Measurements from ENCODE around the gene GSTO2. TPM values are rescaled to one million over a fixed set of nuclear protein-coding genes. Genes with fewer than 3 reads are reported as not detected.
"Not testable (repeated sequence)": the region's sequence is repeated elsewhere in the genome, so short reads cannot be mapped to it uniquely, and the experiment has no call there.

The GSTO2 gene
- total and polyA plus RNA-seq, 2 experiments from 2014 or later, result 30.7 to 49.8 TPM

DNA sequence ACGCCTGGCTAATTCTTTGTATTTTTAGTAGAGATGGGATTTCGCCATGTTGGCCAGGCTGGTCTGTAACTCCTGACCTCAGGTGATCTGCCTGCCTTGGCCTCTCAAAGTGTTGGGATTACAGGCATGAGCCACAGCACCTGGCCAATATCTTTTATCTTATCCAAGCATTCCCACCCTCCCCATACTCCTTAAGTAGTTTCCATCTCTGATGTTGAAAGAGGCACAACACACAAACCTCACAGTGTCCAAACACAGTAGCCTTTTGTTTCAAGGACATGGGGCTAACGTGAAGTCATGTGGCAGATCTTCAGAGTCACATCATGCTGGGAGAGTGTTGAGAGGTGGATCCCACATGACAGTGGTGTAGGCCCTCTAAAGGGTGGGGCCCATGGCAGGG, 26.0 kb upstream of the GSTO2 start:
- not testable (repeated sequence) for H3K27ac Mint-ChIP-seq, ATAC-seq

DNA sequence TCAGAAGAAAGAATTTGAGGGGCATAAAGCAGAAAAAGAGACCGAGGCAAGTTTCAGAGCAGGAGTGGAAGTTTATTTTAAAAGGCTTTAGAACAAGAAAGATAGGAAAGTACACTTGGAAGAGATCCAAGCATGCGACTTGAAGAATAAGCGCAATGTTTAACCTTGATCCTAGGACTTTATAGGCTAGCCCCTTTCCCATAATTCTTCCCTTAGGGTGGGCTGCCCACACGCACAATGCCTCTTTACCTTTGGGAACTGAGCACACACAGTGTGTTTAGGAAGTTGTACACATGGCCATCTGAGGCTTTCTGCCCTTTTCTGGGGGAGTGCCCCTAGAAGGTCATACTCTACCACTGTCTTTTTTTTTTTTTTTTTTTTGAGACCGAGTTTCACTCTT, 25.5 kb upstream of the GSTO2 start:
- ATAC-seq (no peak), DNase-seq (ENCODE audit: low spot score) (no peak)
- H3K36me3 Mint-ChIP-seq (ENCODE audit: low read depth), result no peaks in the 10 kb centered on the region
- H3K9me3 Mint-ChIP-seq, result peaks cover 12% of the 10 kb centered on the region; the same call in 2 of the 3 replicates
- H3K4me1 Mint-ChIP-seq, result no peaks in the 10 kb centered on the region
- peaks cover 7% of the 10 kb centered on the region; the same call in 1 of the 2 replicates for H3K9me2 ChIP-seq (ENCODE audit: insufficient read depth)
- H2AFZ ChIP-seq, result no peak overlapping the region
- H3K27ac Mint-ChIP-seq, result no peak overlapping the region
- no peaks in the 10 kb centered on the region for H4K20me1 ChIP-seq (replicated peaks; ENCODE audit: insufficient read depth)
- H3K4me3 ChIP-seq, result no peak overlapping the region
- no peak overlapping the region for H3K4me3 Mint-ChIP-seq
- H3K27me3 Mint-ChIP-seq (ENCODE audit: insufficient read depth, low read depth, poor library complexity), result peaks cover 5% of the 10 kb centered on the region
- H3K4me2 ChIP-seq, result no peak overlapping the region
- no peaks in the 10 kb centered on the region for H3K79me2 ChIP-seq (replicated peaks; ENCODE audit: insufficient read depth)
- no peaks in the 10 kb centered on the region for H3K4me1 ChIP-seq (ENCODE audit: insufficient read depth)
- no peaks in the 10 kb centered on the region for H3K27me3 ChIP-seq (ENCODE audit: insufficient read depth)
- no peaks in the 10 kb centered on the region; the same call in 1 of the 2 replicates for H3K36me3 ChIP-seq (ENCODE audit: insufficient read depth)
- H3K27ac ChIP-seq (ENCODE audit: low read depth), result no peak overlapping the region
- no peaks in the 10 kb centered on the region for H3F3A ChIP-seq (replicated peaks; ENCODE audit: low read depth)
- TF ChIP-seq, protein P1, sequence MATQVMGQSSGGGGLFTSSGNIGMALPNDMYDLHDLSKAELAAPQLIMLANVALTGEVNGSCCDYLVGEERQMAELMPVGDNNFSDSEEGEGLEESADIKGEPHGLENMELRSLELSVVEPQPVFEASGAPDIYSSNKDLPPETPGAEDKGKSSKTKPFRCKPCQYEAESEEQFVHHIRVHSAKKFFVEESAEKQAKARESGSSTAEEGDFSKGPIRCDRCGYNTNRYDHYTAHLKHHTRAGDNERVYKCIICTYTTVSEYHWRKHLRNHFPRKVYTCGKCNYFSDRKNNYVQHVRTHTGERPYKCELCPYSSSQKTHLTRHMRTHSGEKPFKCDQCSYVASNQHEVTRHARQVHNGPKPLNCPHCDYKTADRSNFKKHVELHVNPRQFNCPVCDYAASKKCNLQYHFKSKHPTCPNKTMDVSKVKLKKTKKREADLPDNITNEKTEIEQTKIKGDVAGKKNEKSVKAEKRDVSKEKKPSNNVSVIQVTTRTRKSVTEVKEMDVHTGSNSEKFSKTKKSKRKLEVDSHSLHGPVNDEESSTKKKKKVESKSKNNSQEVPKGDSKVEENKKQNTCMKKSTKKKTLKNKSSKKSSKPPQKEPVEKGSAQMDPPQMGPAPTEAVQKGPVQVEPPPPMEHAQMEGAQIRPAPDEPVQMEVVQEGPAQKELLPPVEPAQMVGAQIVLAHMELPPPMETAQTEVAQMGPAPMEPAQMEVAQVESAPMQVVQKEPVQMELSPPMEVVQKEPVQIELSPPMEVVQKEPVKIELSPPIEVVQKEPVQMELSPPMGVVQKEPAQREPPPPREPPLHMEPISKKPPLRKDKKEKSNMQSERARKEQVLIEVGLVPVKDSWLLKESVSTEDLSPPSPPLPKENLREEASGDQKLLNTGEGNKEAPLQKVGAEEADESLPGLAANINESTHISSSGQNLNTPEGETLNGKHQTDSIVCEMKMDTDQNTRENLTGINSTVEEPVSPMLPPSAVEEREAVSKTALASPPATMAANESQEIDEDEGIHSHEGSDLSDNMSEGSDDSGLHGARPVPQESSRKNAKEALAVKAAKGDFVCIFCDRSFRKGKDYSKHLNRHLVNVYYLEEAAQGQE (IDR thresholded peaks at IDR 0.05; ENCODE audit: unreplicated experiment), result no peak
- TF ChIP-seq EZH2 (IDR thresholded peaks at IDR 0.05; ENCODE audit: low read depth, unreplicated experiment), result no peak
- no peak for TF ChIP-seq NANOG (IDR thresholded peaks at IDR 0.05; ENCODE audit: borderline replicate concordance)
- no peak for TF ChIP-seq ZNF114 (CRISPR knock-in tag; IDR thresholded peaks at IDR 0.05)
- TF ChIP-seq, protein P2, sequence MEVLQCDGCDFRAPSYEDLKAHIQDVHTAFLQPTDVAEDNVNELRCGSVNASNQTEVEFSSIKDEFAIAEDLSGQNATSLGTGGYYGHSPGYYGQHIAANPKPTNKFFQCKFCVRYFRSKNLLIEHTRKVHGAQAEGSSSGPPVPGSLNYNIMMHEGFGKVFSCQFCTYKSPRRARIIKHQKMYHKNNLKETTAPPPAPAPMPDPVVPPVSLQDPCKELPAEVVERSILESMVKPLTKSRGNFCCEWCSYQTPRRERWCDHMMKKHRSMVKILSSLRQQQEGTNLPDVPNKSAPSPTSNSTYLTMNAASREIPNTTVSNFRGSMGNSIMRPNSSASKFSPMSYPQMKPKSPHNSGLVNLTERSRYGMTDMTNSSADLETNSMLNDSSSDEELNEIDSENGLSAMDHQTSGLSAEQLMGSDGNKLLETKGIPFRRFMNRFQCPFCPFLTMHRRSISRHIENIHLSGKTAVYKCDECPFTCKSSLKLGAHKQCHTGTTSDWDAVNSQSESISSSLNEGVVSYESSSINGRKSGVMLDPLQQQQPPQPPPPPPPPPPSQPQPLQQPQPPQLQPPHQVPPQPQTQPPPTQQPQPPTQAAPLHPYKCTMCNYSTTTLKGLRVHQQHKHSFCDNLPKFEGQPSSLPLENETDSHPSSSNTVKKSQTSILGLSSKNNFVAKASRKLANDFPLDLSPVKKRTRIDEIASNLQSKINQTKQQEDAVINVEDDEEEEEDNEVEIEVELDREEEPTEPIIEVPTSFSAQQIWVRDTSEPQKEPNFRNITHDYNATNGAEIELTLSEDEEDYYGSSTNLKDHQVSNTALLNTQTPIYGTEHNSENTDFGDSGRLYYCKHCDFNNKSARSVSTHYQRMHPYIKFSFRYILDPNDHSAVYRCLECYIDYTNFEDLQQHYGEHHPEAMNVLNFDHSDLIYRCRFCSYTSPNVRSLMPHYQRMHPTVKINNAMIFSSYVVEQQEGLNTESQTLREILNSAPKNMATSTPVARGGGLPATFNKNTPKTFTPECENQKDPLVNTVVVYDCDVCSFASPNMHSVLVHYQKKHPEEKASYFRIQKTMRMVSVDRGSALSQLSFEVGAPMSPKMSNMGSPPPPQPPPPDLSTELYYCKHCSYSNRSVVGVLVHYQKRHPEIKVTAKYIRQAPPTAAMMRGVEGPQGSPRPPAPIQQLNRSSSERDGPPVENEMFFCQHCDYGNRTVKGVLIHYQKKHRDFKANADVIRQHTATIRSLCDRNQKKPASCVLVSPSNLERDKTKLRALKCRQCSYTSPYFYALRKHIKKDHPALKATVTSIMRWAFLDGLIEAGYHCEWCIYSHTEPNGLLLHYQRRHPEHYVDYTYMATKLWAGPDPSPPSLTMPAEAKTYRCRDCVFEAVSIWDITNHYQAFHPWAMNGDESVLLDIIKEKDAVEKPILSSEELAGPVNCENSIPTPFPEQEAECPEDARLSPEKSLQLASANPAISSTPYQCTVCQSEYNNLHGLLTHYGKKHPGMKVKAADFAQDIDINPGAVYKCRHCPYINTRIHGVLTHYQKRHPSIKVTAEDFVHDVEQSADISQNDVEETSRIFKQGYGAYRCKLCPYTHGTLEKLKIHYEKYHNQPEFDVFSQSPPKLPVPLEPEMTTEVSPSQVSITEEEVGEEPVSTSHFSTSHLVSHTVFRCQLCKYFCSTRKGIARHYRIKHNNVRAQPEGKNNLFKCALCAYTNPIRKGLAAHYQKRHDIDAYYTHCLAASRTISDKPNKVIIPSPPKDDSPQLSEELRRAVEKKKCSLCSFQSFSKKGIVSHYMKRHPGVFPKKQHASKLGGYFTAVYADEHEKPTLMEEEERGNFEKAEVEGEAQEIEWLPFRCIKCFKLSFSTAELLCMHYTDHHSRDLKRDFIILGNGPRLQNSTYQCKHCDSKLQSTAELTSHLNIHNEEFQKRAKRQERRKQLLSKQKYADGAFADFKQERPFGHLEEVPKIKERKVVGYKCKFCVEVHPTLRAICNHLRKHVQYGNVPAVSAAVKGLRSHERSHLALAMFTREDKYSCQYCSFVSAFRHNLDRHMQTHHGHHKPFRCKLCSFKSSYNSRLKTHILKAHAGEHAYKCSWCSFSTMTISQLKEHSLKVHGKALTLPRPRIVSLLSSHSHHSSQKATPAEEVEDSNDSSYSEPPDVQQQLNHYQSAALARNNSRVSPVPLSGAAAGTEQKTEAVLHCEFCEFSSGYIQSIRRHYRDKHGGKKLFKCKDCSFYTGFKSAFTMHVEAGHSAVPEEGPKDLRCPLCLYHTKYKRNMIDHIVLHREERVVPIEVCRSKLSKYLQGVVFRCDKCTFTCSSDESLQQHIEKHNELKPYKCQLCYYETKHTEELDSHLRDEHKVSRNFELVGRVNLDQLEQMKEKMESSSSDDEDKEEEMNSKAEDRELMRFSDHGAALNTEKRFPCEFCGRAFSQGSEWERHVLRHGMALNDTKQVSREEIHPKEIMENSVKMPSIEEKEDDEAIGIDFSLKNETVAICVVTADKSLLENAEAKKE (CRISPR knock-in tag; IDR thresholded peaks at IDR 0.05), result no peak
- TF ChIP-seq, protein P3, sequence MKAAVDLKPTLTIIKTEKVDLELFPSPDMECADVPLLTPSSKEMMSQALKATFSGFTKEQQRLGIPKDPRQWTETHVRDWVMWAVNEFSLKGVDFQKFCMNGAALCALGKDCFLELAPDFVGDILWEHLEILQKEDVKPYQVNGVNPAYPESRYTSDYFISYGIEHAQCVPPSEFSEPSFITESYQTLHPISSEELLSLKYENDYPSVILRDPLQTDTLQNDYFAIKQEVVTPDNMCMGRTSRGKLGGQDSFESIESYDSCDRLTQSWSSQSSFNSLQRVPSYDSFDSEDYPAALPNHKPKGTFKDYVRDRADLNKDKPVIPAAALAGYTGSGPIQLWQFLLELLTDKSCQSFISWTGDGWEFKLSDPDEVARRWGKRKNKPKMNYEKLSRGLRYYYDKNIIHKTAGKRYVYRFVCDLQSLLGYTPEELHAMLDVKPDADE (IDR thresholded peaks at IDR 0.05), result no peak
- no peak for TF ChIP-seq EZH2phosphoT487 (IDR thresholded peaks at IDR 0.05; ENCODE audit: unreplicated experiment)
- TF ChIP-seq CREB1 (CRISPR knock-in tag; IDR thresholded peaks at IDR 0.05; ENCODE audit: low read depth), result no peak
- TF ChIP-seq, protein P4, sequence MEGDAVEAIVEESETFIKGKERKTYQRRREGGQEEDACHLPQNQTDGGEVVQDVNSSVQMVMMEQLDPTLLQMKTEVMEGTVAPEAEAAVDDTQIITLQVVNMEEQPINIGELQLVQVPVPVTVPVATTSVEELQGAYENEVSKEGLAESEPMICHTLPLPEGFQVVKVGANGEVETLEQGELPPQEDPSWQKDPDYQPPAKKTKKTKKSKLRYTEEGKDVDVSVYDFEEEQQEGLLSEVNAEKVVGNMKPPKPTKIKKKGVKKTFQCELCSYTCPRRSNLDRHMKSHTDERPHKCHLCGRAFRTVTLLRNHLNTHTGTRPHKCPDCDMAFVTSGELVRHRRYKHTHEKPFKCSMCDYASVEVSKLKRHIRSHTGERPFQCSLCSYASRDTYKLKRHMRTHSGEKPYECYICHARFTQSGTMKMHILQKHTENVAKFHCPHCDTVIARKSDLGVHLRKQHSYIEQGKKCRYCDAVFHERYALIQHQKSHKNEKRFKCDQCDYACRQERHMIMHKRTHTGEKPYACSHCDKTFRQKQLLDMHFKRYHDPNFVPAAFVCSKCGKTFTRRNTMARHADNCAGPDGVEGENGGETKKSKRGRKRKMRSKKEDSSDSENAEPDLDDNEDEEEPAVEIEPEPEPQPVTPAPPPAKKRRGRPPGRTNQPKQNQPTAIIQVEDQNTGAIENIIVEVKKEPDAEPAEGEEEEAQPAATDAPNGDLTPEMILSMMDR (conservative IDR thresholded peaks at IDR 0.05; ENCODE audit: low read depth in 2 of 2), result no peak
- no peak for TF ChIP-seq POLR2AphosphoS5 (IDR thresholded peaks at IDR 0.05; ENCODE audit: low read depth)

More for the DNA sequence above, 26.0 kb upstream of the GSTO2 start:
- not testable (repeated sequence) for H3K4me2 ChIP-seq; H3K4me1 ChIP-seq (ENCODE audit: insufficient read depth); H3K9me2 ChIP-seq (ENCODE audit: insufficient read depth); H2AFZ ChIP-seq; H4K20me1 ChIP-seq (replicated peaks; ENCODE audit: insufficient read depth); H3K36me3 Mint-ChIP-seq (ENCODE audit: low read depth); H3F3A ChIP-seq (replicated peaks; ENCODE audit: low read depth); H3K4me3 Mint-ChIP-seq; H3K79me2 ChIP-seq (replicated peaks; ENCODE audit: insufficient read depth); H3K4me3 ChIP-seq; DNase-seq (ENCODE audit: low spot score); H3K4me1 Mint-ChIP-seq; H3K36me3 ChIP-seq (ENCODE audit: insufficient read depth); H3K27me3 ChIP-seq (ENCODE audit: insufficient read depth); H3K27ac ChIP-seq (ENCODE audit: low read depth); H3K27me3 Mint-ChIP-seq (ENCODE audit: insufficient read depth, low read depth, poor library complexity)
- peaks cover 12% of the 10 kb centered on the region; the same call in 2 of the 3 replicates for H3K9me3 Mint-ChIP-seq
